Measurements from ENCODE around the gene SYN1. TPM values are rescaled to one million over a fixed set of nuclear protein-coding genes. Genes with fewer than 3 reads are reported as not detected.

The SYN1 gene
- total RNA-seq, 2 experiments from 2014 or later = 0.12 to 0.36 TPM

DNA sequence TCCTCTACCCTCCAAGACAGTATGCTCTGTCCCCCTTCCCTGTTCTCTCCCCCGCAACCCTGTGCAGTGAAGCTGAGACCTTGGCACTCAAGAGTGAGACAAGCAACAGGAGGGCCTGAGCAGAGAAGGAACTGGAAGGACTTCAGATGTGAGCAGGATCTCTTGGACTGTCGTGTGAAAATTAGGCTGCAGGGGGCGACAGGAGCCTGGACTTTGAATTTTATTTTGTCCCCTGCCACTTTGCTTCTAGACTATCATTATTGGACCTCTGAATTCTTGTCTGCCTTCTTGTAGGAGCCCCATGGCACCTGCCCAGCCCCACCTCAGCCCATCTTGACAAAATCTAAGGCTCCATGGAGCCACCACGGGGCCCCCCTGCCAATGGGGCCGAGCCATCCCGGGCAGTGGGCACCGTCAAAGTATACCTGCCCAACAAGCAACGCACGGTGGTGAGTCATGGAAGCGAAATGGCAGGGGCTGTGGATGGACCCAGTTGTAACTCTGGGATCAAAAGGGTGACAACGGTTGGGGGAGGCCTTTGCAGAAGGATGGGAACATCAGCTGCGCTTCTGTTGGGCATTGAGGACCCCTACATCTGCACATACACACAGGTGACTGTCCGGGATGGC is 56.9 kb downstream of the SYN1 start:
- H3K36me3 Mint-ChIP-seq (ENCODE audit: low read depth) = peaks cover 14% of the 10 kb centered on the region
- peak overlapping the region; percentile 62 for H3K4me3 Mint-ChIP-seq
- H3K9me3 Mint-ChIP-seq = no peaks in the 10 kb centered on the region
- DNase-seq = peak; percentile 52
- intact Hi-C loops (cut with micrococcal nuclease) = loop anchor here (5.0 kb wide), 1 partner anchor 460 kb away; no protein-coding TSS in a partner anchor
- peak overlapping the region; percentile 36 for H3K27ac Mint-ChIP-seq
- CTCF ChIA-PET = interaction anchor here (1.7 kb wide), 1 partner anchor 66 kb away, joined by 3 read pairs; no protein-coding TSS in a partner anchor
- peaks cover 34% of the 10 kb centered on the region for H3K4me1 Mint-ChIP-seq (ENCODE audit: low read depth)
- H3K27me3 Mint-ChIP-seq (ENCODE audit: low read depth) = no peaks in the 10 kb centered on the region

- H3K36me3 Mint-ChIP-seq (ENCODE audit: low read depth) = peaks cover 13% of the 10 kb centered on the region
- H3K9me3 Mint-ChIP-seq = no peaks in the 10 kb centered on the region
- peak overlapping the region; percentile 81 for H3K4me3 Mint-ChIP-seq
- peaks cover 33% of the 10 kb centered on the region for H3K4me1 Mint-ChIP-seq (ENCODE audit: low read depth)
- intact Hi-C loops (cut with micrococcal nuclease) = loop anchor here (1.0 to 5.0 kb wide), 6 partner anchors 67 to 461 kb away; partner anchors contain the start of genes CDK16, CFP, ELK1 and ZNF81
- peak overlapping the region; percentile 96 for H3K27ac Mint-ChIP-seq
- no peak for DNase-seq
- CTCF ChIA-PET = interaction anchor here (0.6 to 1.7 kb wide), 2 partner anchors 12 to 67 kb away, joined by 3 read pairs; no protein-coding TSS in a partner anchor
- no peaks in the 10 kb centered on the region for H3K27me3 Mint-ChIP-seq (ENCODE audit: low read depth)
Measured at GRCh38 chrX:47561659-47562151, 58.0 kb downstream of the SYN1 start.

DNA sequence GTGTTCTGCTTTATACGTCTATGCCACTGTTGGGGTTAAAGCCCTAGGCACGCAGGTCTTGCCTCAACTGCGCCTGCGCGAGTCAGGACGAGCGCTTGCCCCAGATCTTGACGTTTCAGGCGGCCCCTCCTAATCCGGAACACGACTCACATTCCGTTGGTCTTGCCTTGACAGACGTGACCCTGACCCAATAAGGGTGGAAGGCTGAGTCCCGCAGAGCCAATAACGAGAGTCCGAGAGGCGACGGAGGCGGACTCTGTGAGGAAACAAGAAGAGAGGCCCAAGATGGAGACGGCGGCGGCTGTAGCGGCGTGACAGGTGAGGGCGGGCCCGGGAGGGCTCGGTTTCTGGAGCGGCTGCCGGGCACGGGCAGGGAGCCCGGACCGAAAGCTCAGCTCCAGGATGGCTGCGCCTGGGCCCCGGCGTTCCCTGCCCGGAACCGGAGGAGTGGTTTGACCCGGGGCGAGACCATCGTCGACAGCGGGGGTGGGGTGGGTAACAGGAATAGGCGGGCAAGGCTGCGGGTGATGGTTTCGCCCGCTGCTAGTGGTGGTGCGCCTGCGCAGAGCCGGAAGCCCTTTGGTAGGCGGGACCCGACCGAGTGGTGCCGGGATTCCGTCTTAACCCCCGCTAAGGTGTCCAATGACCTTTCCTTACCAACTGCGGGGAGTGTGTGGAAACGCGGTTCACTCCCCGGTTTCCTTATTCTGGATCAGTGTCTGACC is 58.6 kb downstream of the SYN1 start, which contains the start of gene ARAF:
TSS of gene ARAF (plus strand) at position 272 of the 725 bp plus-strand sequence. CDS start 1,763 bp downstream, outside the sequence.
- peaks cover 13% of the 10 kb centered on the region for H3K36me3 Mint-ChIP-seq (ENCODE audit: low read depth)
- peaks cover 35% of the 10 kb centered on the region for H3K4me1 Mint-ChIP-seq (ENCODE audit: low read depth)
- H3K27ac Mint-ChIP-seq = peak within 1 kb of the TSS; percentile 96
- H3K4me3 Mint-ChIP-seq = peak within 1 kb of the TSS; percentile 81
- no peaks in the 10 kb centered on the region for H3K9me3 Mint-ChIP-seq
- intact Hi-C loops (cut with micrococcal nuclease) = loop anchor here (1.0 to 5.0 kb wide), 6 partner anchors 68 to 461 kb away; partner anchors contain the start of genes CDK16, CFP, ELK1 and ZNF81
- CTCF ChIA-PET = interaction anchor here (1.7 kb wide), 1 partner anchor 67 kb away, joined by 3 read pairs; no protein-coding TSS in a partner anchor
- DNase-seq = peak; percentile 98
- no peaks in the 10 kb centered on the region for H3K27me3 Mint-ChIP-seq (ENCODE audit: low read depth)

DNA sequence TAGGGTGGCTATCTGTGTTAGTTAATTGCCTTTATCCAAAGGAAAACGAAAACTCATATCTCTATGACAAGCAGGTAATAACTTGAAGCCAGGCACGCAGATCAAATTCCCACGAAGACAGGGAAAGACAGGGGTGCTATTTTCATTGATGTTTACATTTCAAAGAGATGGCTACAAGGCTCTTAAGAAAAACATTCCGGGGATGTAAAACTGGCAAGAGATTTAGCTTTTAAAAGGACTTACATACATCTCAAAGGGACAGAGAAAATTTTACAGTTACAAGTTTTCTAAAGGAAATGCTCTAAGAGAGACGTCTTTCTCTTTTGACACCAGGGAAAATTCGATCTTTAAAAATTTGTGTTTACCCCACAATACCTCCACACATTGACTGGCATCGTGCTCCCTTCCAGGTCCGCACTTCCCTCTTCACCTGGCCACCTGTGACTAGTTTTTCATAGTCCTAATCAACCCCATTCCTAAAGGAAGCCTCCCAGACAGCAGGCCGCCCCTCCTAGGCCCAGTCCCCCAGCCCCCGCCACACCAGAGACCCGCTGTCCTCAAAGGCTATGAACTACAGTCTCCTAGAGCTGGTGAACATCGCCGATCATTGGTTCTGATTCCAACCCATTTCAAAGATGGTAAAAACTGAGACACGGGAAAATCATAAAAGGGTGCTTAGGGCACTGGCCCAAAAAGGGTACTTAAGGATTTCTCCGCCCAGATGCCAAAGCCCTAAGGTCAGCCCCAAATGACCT is 59.3 kb downstream of the SYN1 start:
- H3K27me3 Mint-ChIP-seq (ENCODE audit: low read depth) = no peaks in the 10 kb centered on the region

DNA sequence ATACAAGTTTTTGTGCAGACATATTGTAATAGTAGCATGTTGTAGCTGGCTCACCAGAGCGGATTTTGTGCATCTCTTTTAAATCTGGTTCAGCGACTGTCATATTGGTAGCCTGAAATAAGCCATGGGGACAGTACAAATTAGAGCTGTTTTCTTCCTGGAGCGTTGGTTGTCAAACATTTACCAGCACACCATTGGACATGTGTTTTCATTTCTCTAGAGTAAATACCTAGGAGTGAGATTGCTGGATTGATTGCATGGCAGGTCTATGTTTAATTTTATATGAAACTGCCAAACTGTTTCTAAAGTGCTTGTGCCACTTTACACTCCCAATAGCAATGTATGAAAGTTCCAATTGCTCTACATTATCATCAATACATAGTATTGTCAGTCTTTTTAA is 61.2 kb downstream of the SYN1 start:
- Mint-ChIP-seq H3K27me3 (ENCODE audit: low read depth) (no peaks in the 10 kb centered on the region), H3K27ac (no peak overlapping the region), H3K4me1 (ENCODE audit: low read depth) (peaks cover 24% of the 10 kb centered on the region), H3K4me3 (no peak overlapping the region), H3K36me3 (ENCODE audit: low read depth) (peaks cover 6% of the 10 kb centered on the region), H3K9me3 (no peaks in the 10 kb centered on the region)
- CTCF ChIA-PET = no interaction called here
- intact Hi-C loops (cut with micrococcal nuclease) = no loop called here
- DNase-seq = no peak

More for the DNA sequence above, 59.3 kb downstream of the SYN1 start:
- DNase-seq = no peak
- CTCF ChIA-PET = no interaction called here
- intact Hi-C loops (cut with micrococcal nuclease) = loop anchor here (2.0 to 5.0 kb wide), 4 partner anchors 68 to 462 kb away; partner anchors contain the start of genes CFP, ELK1 and ZNF81
- Mint-ChIP-seq H3K4me3 (peak overlapping the region; percentile 81), H3K27ac (peak overlapping the region; percentile 96), H3K4me1 (ENCODE audit: low read depth) (peaks cover 37% of the 10 kb centered on the region), H3K36me3 (ENCODE audit: low read depth) (peaks cover 14% of the 10 kb centered on the region), H3K9me3 (no peaks in the 10 kb centered on the region)

- Mint-ChIP-seq H3K27me3 (ENCODE audit: low read depth) (no peaks in the 10 kb centered on the region), H3K9me3 (no peaks in the 10 kb centered on the region)
- intact Hi-C loops (cut with micrococcal nuclease) = no loop called here
Measured at GRCh38 chrX:47556045-47556623, 63.5 kb downstream of the SYN1 start.

GRCh38 chrX:47543496-47543895 is 76.2 kb downstream of the SYN1 start:
- no peak for DNase-seq
- intact Hi-C loops (cut with micrococcal nuclease) = no loop called here
- H3K36me3 Mint-ChIP-seq (ENCODE audit: low read depth) = no peaks in the 10 kb centered on the region
- no peaks in the 10 kb centered on the region for H3K4me1 Mint-ChIP-seq (ENCODE audit: low read depth)
- no peaks in the 10 kb centered on the region for H3K9me3 Mint-ChIP-seq
- no peak overlapping the region for H3K27ac Mint-ChIP-seq
- H3K4me3 Mint-ChIP-seq = no peak overlapping the region
- no peaks in the 10 kb centered on the region for H3K27me3 Mint-ChIP-seq (ENCODE audit: low read depth)
- CTCF ChIA-PET = no interaction called here

More at GRCh38 chrX:47556045-47556623, 63.5 kb downstream of the SYN1 start:
- Mint-ChIP-seq H3K27ac (peak overlapping the region; percentile 93), H3K4me3 (peak overlapping the region; percentile 95), H3K4me1 (ENCODE audit: low read depth) (peaks cover 13% of the 10 kb centered on the region), H3K36me3 (ENCODE audit: low read depth) (peaks cover 1% of the 10 kb centered on the region)
- DNase-seq = peak; percentile 92
- CTCF ChIA-PET = no interaction called here

DNA sequence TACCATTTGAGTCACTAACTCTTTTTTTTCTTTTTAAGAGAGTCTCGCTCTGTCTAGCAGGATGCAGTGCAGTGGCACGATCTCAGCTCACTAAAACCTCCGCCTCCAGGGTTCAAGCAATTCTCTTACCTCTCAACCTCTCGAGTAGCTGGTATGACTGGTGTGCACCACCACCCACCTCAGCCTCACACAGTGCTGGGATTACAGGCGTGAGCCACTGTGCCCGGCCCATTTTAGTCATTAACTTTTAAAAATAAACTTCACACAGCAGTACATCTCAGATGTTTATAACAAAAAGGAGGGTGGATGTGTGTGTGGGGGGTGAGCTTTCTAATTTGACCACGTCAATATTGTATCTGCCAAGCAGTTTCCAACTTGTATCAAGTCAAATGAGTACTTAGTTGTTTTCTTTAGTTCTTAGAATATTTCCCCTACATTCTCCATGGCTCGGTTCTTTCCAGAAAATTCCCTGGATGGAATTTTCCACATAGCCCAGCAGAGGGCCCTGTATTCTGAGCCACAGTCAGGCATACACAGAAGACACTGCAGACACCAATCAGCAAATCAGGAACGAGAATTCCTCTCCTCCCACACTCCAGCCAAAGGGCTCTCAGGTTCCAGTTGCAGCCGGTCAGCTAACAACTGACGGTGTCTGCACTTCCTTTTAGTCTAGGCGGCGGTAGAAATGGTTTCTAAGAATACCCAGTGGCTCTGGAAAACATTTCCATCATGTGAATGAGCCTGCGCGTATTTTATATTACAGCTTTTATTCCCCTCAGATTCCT is 78.7 kb downstream of the SYN1 start:
- Mint-ChIP-seq H3K4me1 (ENCODE audit: low read depth) (no peaks in the 10 kb centered on the region), H3K9me3 (no peaks in the 10 kb centered on the region), H3K36me3 (ENCODE audit: low read depth) (no peaks in the 10 kb centered on the region), H3K4me3 (no peak overlapping the region), H3K27me3 (ENCODE audit: low read depth) (no peaks in the 10 kb centered on the region), H3K27ac (no peak overlapping the region)
- intact Hi-C loops (cut with micrococcal nuclease) = no loop called here
- CTCF ChIA-PET = no interaction called here
- no peak for DNase-seq

DNA sequence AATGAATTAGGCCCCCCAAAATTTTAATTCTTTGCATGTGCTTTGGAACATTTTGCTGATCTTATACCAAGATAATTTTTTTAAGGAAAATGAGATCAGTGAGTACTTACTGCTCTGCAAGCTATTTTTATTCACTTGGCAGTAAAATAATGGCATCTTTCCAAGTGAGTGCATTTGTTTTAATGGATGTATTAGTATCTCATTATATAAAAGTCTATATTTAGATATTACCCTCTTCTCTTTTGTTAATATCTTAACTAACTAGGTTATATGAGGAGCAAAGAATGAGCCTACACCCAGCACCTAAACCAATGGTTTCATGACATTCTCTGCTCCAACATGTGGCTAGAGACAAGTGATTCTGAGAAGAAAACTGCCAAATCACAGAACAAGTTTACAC is 79.8 kb downstream of the SYN1 start:
- Mint-ChIP-seq H3K4me1 (ENCODE audit: low read depth) (no peaks in the 10 kb centered on the region), H3K4me3 (no peak overlapping the region), H3K27me3 (ENCODE audit: low read depth) (no peaks in the 10 kb centered on the region), H3K27ac (no peak overlapping the region), H3K36me3 (ENCODE audit: low read depth) (no peaks in the 10 kb centered on the region), H3K9me3 (no peaks in the 10 kb centered on the region)
- DNase-seq = no peak
- intact Hi-C loops (cut with micrococcal nuclease) = no loop called here
- CTCF ChIA-PET = interaction anchor here (0.7 kb wide), 1 partner anchor 142 kb away, joined by 3 read pairs; no protein-coding TSS in a partner anchor

DNA sequence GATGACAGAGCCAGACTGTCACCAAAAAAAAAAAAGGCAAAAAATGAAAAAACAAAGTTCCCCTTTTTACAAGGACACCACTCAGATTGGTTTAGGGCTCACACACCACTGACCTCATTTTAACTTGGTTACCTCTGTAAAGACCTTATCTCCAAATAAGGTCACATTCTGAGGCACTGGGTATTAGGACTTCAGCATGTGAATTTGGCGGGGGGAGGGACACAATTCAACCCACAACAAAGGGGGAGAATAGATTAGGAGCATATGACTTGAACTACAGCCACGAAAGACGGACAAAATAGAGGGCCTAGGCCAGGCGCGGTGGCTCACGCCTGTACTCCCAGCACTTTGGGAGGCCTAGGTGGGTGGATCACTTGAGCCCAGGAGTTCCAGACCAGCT is 89.6 kb downstream of the SYN1 start:
- Mint-ChIP-seq H3K4me1 (ENCODE audit: low read depth) (no peaks in the 10 kb centered on the region), H3K9me3 (no peaks in the 10 kb centered on the region), H3K27ac (no peak overlapping the region), H3K4me3 (no peak overlapping the region), H3K36me3 (ENCODE audit: low read depth) (no peaks in the 10 kb centered on the region), H3K27me3 (ENCODE audit: low read depth) (no peaks in the 10 kb centered on the region)
- intact Hi-C loops (cut with micrococcal nuclease) = no loop called here
- DNase-seq = no peak
- CTCF ChIA-PET = no interaction called here

DNA sequence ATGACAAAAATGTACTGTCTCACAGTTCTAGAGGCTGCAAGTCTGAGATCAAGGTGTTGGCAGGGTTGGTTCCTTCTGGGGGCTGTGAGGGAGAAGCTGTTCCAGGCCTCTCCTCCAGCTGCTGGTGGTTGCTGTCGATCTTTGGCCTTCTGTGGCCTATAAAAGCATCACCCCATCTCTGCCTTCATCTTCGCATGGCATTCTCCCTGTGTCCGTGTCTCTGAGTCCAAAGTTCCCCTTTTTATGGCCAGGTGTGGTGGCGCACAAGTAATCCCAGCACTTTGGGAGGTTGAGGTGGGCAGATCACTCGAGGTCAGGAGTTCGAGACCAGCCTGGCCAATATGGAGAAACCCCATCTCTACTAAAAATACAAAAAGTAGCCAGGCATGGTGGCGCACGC is 90.1 kb downstream of the SYN1 start:
- H3K27ac Mint-ChIP-seq = no peak overlapping the region
- H3K36me3 Mint-ChIP-seq (ENCODE audit: low read depth) = no peaks in the 10 kb centered on the region
- intact Hi-C loops (cut with micrococcal nuclease) = no loop called here
- DNase-seq = no peak
- no peak overlapping the region for H3K4me3 Mint-ChIP-seq
- no peaks in the 10 kb centered on the region for H3K9me3 Mint-ChIP-seq
- H3K27me3 Mint-ChIP-seq (ENCODE audit: low read depth) = no peaks in the 10 kb centered on the region
- no peaks in the 10 kb centered on the region for H3K4me1 Mint-ChIP-seq (ENCODE audit: low read depth)
- CTCF ChIA-PET = no interaction called here
